Ishikawa (cell line): ENCODE measurements around the gene PHYKPL.

Experiments
- CEBPB ChIP-seq: IDR thresholded peaks from 2 replicates; pipeline ENCODE4 v1.6.1; 2012
- CREB1 ChIP-seq: IDR thresholded peaks from 2 replicates; pipeline ENCODE4 v1.6.1; 2012; ENCODE audit warnings: low read depth
- EGR1 ChIP-seq: IDR thresholded peaks from 2 replicates; pipeline ENCODE4 v1.6.1; 2012
- EP300 ChIP-seq: IDR thresholded peaks from 2 replicates; pipeline ENCODE4 v1.6.1; 2012; ENCODE audit warnings: borderline replicate concordance
- FOXM1 ChIP-seq: IDR thresholded peaks from 2 replicates; pipeline ENCODE4 v1.6.1; 2012; ENCODE audit warnings: low read depth, borderline replicate concordance
- NFIC ChIP-seq: IDR thresholded peaks from 2 replicates; pipeline ENCODE4 v1.6.1; 2012
- RAD21 ChIP-seq: IDR thresholded peaks from 2 replicates; pipeline ENCODE4 v1.6.1; 2012; ENCODE audit warnings: low read depth
- TAF1 ChIP-seq: IDR thresholded peaks from 2 replicates; pipeline ENCODE4 v1.6.1; 2012; ENCODE audit warnings: low read depth, mild to moderate bottlenecking
- TCF12 ChIP-seq: IDR thresholded peaks from 2 replicates; pipeline ENCODE4 v1.6.1; 2012; ENCODE audit warnings: low read depth
- TEAD4 ChIP-seq: IDR thresholded peaks from 2 replicates; pipeline ENCODE4 v1.6.1; 2012
- YY1 ChIP-seq: IDR thresholded peaks from 2 replicates; pipeline ENCODE4 v1.6.1; 2012; ENCODE audit warnings: low read depth
- ZBTB7A ChIP-seq: IDR thresholded peaks from 2 replicates; pipeline ENCODE4 v1.6.1; 2012; ENCODE audit warnings: low read depth
- TF ChIP-seq, protein P1 (sequence below): IDR thresholded peaks from 2 replicates; pipeline ENCODE4 v1.6.1; 2012; ENCODE audit warnings: low read depth, mild to moderate bottlenecking
- TF ChIP-seq, protein P2 (sequence below): IDR thresholded peaks from 2 replicates; pipeline ENCODE4 v1.6.1; 2012
- TF ChIP-seq, protein P3 (sequence below): IDR thresholded peaks from 2 replicates; pipeline ENCODE4 v1.6.1; 2012

Gene PHYKPL

DNA sequence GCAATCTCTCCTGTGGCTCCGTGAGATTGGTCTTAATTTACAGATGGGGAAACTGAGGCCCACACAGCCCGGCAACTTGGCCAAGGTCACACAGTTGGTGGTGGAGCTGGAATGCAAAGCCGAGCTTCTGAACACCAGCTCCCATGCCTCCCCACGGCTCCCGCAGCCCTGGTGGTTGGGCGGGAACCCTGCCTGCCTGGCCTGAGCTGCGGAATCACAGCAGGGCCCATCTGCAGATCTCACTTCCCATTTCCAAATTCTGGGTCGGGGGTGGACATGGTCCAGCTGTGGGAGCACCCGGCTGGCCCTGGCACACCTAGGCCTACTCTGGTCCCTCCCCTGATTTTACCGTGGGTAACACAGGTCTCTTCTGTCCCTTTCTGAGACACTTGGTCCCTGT is 35.3 kb upstream of the PHYKPL start:
- no peak for TF ChIP-seq TCF12
- no peak for TF ChIP-seq YY1
- TF ChIP-seq, protein P1, sequence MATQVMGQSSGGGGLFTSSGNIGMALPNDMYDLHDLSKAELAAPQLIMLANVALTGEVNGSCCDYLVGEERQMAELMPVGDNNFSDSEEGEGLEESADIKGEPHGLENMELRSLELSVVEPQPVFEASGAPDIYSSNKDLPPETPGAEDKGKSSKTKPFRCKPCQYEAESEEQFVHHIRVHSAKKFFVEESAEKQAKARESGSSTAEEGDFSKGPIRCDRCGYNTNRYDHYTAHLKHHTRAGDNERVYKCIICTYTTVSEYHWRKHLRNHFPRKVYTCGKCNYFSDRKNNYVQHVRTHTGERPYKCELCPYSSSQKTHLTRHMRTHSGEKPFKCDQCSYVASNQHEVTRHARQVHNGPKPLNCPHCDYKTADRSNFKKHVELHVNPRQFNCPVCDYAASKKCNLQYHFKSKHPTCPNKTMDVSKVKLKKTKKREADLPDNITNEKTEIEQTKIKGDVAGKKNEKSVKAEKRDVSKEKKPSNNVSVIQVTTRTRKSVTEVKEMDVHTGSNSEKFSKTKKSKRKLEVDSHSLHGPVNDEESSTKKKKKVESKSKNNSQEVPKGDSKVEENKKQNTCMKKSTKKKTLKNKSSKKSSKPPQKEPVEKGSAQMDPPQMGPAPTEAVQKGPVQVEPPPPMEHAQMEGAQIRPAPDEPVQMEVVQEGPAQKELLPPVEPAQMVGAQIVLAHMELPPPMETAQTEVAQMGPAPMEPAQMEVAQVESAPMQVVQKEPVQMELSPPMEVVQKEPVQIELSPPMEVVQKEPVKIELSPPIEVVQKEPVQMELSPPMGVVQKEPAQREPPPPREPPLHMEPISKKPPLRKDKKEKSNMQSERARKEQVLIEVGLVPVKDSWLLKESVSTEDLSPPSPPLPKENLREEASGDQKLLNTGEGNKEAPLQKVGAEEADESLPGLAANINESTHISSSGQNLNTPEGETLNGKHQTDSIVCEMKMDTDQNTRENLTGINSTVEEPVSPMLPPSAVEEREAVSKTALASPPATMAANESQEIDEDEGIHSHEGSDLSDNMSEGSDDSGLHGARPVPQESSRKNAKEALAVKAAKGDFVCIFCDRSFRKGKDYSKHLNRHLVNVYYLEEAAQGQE, result no peak
- TF ChIP-seq, protein P2, sequence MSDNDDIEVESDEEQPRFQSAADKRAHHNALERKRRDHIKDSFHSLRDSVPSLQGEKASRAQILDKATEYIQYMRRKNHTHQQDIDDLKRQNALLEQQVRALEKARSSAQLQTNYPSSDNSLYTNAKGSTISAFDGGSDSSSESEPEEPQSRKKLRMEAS, result no peak
- no peak for TF ChIP-seq FOXM1
- TF ChIP-seq EP300, result no peak

DNA sequence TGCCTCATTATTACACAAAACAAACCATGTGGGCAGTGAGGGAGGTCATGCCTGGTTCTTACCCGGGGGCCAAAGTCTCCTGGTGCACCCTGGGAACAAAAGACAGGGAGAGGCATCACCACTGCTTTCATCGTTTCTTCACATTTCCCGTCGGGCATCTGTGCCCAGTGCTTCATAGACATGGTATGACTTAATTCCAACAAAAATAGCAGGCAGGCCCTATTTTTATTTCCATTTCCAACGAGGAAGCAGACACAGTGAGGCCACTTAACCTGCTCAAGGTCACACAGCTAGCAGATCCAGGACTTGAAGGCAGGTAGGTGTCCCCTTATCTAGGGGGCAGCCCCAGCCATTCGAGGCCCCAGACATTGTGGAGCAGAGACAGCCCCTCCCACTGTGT is 34.6 kb upstream of the PHYKPL start:
- TF ChIP-seq FOXM1 (no peak), YY1 (no peak), EGR1 (no peak), TCF12 (no peak), CEBPB (no peak), EP300 (no peak), NFIC (no peak), ZBTB7A (no peak), TAF1 (no peak), CREB1 (no peak), RAD21 (no peak), TEAD4 (no peak)
- TF ChIP-seq, protein P3, sequence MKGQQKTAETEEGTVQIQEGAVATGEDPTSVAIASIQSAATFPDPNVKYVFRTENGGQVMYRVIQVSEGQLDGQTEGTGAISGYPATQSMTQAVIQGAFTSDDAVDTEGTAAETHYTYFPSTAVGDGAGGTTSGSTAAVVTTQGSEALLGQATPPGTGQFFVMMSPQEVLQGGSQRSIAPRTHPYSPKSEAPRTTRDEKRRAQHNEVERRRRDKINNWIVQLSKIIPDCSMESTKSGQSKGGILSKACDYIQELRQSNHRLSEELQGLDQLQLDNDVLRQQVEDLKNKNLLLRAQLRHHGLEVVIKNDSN, result no peak
- TF ChIP-seq, protein P1, result no peak
- TF ChIP-seq, protein P2, result no peak

DNA sequence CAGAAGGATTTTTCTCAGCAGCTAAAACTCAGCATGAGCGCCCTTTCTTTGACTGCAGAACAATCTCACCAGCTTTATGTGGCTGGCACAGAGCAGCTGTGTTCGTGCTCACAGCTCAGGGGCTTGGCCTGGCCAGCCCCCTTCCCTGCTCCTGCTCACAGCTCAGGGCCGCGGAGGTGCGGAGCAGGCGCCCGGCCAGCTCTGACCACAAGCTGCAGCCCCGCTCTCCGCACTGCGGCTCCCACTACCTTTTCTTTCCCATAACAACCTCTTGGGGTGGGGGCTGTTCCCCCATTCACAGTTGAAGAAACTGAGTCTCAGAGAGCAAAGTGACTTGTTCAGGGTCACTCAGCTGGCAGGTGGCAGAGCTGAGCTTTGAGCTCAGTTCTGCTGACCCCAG is 34.0 kb upstream of the PHYKPL start:
- TF ChIP-seq ZBTB7A, result no peak
- TF ChIP-seq, protein P3, result no peak
- no peak for TF ChIP-seq RAD21
- TF ChIP-seq TEAD4, result no peak
- no peak for TF ChIP-seq TAF1
- no peak for TF ChIP-seq YY1
- TF ChIP-seq EGR1, result no peak
- TF ChIP-seq TCF12, result no peak
- TF ChIP-seq FOXM1, result no peak
- no peak for TF ChIP-seq CREB1

DNA sequence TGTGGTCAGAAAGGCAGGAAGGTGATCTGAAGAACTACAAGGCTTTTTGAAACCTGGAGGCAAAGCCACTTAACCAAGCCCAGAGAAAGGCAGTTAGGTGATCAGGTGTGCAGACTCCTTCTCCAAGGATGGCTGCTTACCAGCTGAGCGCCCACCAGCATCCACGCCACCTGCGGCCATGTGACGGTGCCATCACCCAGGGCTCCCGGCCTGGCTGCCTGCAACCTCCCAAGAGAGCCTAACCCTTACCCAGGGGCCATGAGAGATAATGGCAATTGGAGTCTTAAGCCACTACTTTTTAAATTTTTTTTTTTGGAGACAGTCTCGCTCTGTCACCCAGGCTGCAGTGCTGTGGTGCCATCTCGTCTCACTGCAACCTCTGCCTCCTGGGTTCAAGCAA is 33.1 kb upstream of the PHYKPL start:
- no peak for TF ChIP-seq EGR1

DNA sequence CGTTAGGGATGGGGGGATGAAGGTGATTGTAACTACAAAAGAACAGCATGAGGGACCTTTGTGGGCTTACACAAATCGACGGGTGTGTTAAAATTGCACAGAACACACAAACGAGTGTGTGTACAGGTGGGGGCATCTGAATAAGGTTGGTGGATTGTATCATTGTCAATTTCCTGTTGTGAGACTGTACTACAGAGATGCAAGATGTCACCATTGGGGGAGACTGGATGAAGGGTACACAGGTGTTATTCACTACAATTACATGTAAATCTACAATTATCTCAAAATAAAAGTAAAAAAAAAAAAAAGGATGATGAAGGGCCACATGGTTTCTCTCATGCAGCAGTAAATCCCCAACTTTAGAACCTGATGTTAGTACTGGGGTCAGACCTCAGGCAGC is 31.4 kb upstream of the PHYKPL start:
- no peak for TF ChIP-seq YY1
- no peak for TF ChIP-seq TCF12
- TF ChIP-seq ZBTB7A, result no peak
- no peak for TF ChIP-seq CREB1
- TF ChIP-seq CEBPB, result no peak
- TF ChIP-seq, protein P3, result no peak
- TF ChIP-seq, protein P2, result no peak
- TF ChIP-seq, protein P1, result no peak
- TF ChIP-seq TEAD4, result no peak
- no peak for TF ChIP-seq TAF1
- TF ChIP-seq RAD21, result no peak
